SK-N-SH treated with all-trans-retinoic acid at 6 μM for 48 hours (cell line): ENCODE data around the gene ADGRD2.

Experiments
- ATAC-seq: fragments of 200-7000 bp; cut with Tn5 transposase; 3 replicates; pipeline ENCODE4 v1.9.1; 2020; ENCODE audit warnings: mild to moderate bottlenecking, moderate library complexity
- BACH2 ChIP-seq: fragments of 250-450 bp; sonication (Bioruptor Pico); IDR thresholded peaks from 2 replicates; pipeline ENCODE4 v1.9.0; 2021; ENCODE audit warnings: mild to moderate bottlenecking, borderline replicate concordance
- CREB5 ChIP-seq: fragments of 250-450 bp; sonication (Bioruptor Pico); IDR thresholded peaks from 2 replicates; pipeline ENCODE4 v1.5.1; 2020; ENCODE audit warnings: low read depth, mild to moderate bottlenecking, moderate library complexity
- CSDC2 ChIP-seq: fragments of 250-450 bp; sonication (Bioruptor Pico); IDR thresholded peaks from 2 replicates; pipeline ENCODE4 v1.5.0; 2020; ENCODE audit warnings: mild to moderate bottlenecking, moderate library complexity
- ESRRG ChIP-seq: fragments of 250-450 bp; sonication (Bioruptor Pico); IDR thresholded peaks from 2 replicates; pipeline ENCODE4 v1.6.1; 2021; ENCODE audit warnings: mild to moderate bottlenecking
- ISL1 ChIP-seq: fragments of 250-450 bp; sonication (Bioruptor Pico); IDR thresholded peaks from 2 replicates; pipeline ENCODE4 v2.1.2; 2022; ENCODE audit warnings: mild to moderate bottlenecking, moderate library complexity
- OSR1 ChIP-seq: fragments of 250-450 bp; sonication (Bioruptor Pico); IDR thresholded peaks from 2 replicates; pipeline ENCODE4 v1.8.0; 2022; ENCODE audit warnings: moderate library complexity, mild to moderate bottlenecking, inconsistent platforms
- PATZ1 ChIP-seq: fragments of 250-450 bp; sonication (Bioruptor Pico); IDR thresholded peaks from 2 replicates; pipeline ENCODE4 v1.8.0; 2020; ENCODE audit warnings: mild to moderate bottlenecking, moderate library complexity, borderline replicate concordance
- POU6F1 ChIP-seq: fragments of 250-450 bp; sonication (Bioruptor Pico); IDR thresholded peaks from 2 replicates; pipeline ENCODE4 v1.8.0; 2021; ENCODE audit warnings: low read depth, mild to moderate bottlenecking, moderate library complexity, borderline replicate concordance
- RARB ChIP-seq: fragments of 250-450 bp; sonication (Bioruptor Pico); IDR thresholded peaks from 2 replicates; pipeline ENCODE4 v1.8.0; 2021; ENCODE audit warnings: mild to moderate bottlenecking, moderate library complexity
- TSHZ2 ChIP-seq: fragments of 250-450 bp; sonication (Bioruptor Pico); IDR thresholded peaks from 2 replicates; pipeline ENCODE4 v1.5.0; 2020; ENCODE audit warnings: mild to moderate bottlenecking, moderate library complexity
- ZC3H10 ChIP-seq: fragments of 250-450 bp; sonication (Bioruptor Pico); IDR thresholded peaks from 2 replicates; pipeline ENCODE4 v1.5.1; 2021; ENCODE audit warnings: mild to moderate bottlenecking, moderate library complexity
- ZNF565 ChIP-seq: fragments of 450-650 bp; formaldehyde crosslinking; conservative IDR thresholded peaks from 2 replicates; pipeline ENCODE4 v1.5.0; 2020; ENCODE audit warnings: low read depth, mild to moderate bottlenecking, moderate library complexity
- ZNF8 ChIP-seq: fragments of 450-650 bp; formaldehyde crosslinking; IDR thresholded peaks from 2 replicates; pipeline ENCODE4 v1.5.0; 2020; ENCODE audit warnings: mild to moderate bottlenecking, moderate library complexity

Gene ADGRD2

DNA sequence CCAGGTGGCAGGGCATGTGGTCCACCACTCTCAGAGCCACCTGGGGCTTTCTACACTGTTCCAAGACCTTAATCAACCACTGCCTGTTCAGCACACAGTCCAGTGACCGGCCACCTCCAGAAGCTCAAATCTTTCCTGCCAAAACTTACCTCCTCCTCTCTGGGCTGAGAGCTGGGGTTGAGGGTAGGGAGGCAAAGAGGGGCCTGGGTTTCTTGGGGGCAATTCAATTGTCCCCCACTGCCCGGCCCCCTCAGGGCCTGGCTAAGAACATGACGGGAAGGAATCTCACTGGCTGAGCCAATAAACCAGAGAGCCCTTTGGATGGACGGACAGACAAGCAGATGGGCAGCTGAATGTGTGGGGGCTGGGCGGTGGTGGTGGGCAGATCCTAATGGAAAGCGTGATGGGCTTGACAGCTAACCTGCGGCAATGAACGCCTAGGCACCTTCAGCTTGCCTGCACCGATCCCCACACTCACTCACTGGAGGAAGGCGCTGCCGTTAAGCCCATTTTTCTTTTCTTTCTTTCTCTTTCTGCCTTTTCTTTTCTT lies 51.6 kb downstream of the ADGRD2 start (continued):
- TF ChIP-seq POU6F1 (CRISPR knock-in tag) (no peak), ISL1 (CRISPR knock-in tag) (no peak), BACH2 (CRISPR knock-in tag) (no peak), CREB5 (CRISPR knock-in tag) (no peak), OSR1 (CRISPR knock-in tag) (no peak), TSHZ2 (CRISPR knock-in tag) (no peak), RARB (no peak), ZC3H10 (CRISPR knock-in tag) (no peak)
- TF ChIP-seq, all 23 proteins: peak for 0

DNA sequence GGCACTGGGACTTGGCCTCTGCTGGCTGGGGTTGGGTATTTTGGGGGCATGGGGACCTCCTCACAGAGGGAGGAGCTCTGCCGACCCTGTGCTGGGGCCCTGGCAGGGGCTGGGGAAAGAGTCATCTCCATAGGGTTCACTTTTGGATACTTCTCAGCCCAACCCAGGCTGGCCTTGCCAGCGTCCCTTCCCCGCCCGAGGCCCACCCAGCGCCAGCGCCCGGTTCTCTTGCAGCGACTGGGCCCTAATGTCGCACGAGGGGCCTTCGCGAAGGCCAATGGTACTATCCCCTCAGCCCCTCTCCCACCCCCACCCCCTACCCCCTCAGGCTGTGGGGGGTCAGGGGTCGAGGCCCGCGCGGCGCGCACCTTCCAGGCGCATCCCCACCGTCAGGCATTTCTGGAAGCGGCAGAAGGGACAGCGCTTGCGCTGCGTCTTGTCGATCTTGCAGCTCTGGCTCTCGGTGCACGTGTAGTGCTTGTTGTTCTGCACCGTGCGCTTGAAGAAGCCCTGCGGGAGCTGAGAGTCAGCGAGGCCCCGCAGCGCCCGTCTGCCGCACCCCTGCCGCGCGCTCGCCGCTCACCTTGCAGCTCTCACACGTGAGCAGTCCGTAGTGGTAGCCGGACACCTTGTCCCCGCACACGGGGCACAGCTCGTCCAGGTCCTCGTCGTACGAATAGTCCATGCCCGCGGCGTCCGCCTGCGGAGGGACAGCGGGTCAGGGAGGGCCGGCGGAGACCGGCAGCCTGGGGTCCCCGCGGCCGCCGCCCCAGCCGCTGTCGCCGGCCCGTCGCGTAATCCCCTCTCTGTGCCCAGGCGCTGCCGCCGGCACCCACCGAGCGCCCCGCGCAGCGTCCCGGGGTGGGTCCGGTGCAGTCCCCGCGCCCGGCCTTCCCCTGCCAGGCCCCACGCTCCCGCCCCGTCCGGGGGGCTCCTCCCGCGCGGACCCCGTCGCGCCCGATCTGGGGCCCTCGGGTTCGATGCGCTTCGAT lies 52.8 kb downstream of the ADGRD2 start:
- ATAC-seq = no peak; the same call in 2 of the 3 replicates
- TF ChIP-seq BACH2 (CRISPR knock-in tag) = no peak
- no peak for TF ChIP-seq PATZ1 (CRISPR knock-in tag)
- no peak for TF ChIP-seq CSDC2 (CRISPR knock-in tag)
- no peak for TF ChIP-seq ESRRG (CRISPR knock-in tag)

GRCh38 chr9:124503713-124504529 lies 53.7 kb downstream of the ADGRD2 start:
- TF ChIP-seq ISL1 (CRISPR knock-in tag) (no peak), ESRRG (CRISPR knock-in tag) (no peak), ZNF565 (CRISPR knock-in tag) (no peak)
- no peak for ATAC-seq

DNA sequence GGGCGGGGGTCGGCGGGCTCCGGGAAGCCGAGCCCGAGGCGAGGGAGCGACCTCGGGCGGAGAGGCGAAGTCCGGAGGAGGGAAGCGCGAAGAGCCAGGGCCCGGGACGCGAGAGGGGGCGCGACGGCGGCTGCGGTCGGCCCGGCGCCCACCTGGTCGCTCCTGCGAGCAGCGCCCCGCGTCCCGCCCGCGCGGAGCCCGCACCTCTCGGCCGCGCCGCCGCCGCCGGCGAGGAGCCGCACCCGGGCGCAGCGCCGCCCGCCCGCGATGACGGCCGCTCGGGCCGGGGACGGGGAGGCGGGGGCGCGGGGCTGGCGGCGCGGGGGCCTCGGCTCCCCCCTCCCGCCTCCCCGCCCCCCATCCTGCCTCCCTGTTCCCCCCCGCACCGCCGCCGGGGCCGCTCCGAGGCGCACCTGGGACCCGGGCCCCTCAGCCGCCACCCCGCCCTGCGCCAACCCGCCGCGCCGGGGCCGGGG lies 54.3 kb downstream of the ADGRD2 start:
- ATAC-seq = no peak
- TF ChIP-seq PATZ1 (CRISPR knock-in tag) = no peak
- TF ChIP-seq ZNF8 (CRISPR knock-in tag) = no peak
